ENCODE data around the gene CNIH4.

- no peak for TF ChIP-seq CTCF (IDR thresholded peaks at IDR 0.05)
- TF ChIP-seq POLR2A (IDR thresholded peaks at IDR 0.05), result no peak
These were observed 30.7 kb upstream of the CNIH4 start for GRCh38 chr1:224325959-224326358.

Data from testis (tissue), 2 donors.